Testis (tissue), 3 donors: ENCODE measurements around the gene CA10. TPM values are rescaled to one million over a fixed set of nuclear protein-coding genes. Genes with fewer than 3 reads are reported as not detected.

Experiments used
- DNase-seq: peaks from one replicate; pipeline ENCODE4 v3.0.0-alpha.2; 2019
- H3K27ac ChIP-seq, 2 donors: fragments of 200-600 bp; sonication (generic); one replicate each; pipeline ENCODE4 v1.5.1; 2019
- H3K27me3 ChIP-seq: fragments of 200-600 bp; sonication (generic); one replicate; pipeline ENCODE4 v1.5.1; 2019
- H3K36me3 ChIP-seq: fragments of 200-600 bp; sonication (generic); one replicate; pipeline ENCODE4 v1.5.1; 2017; ENCODE audit warnings: low read depth; ENCODE audit errors: missing control alignments
- H3K4me1 ChIP-seq: fragments of 200-600 bp; sonication (generic); one replicate; pipeline ENCODE4 v1.5.1; 2019
- H3K4me3 ChIP-seq, 2 donors: fragments of 200-600 bp; sonication (generic); one replicate each; pipeline ENCODE4 v1.5.1; 2017 to 2019
- H3K9me3 ChIP-seq: fragments of 200-600 bp; sonication (generic); one replicate; pipeline ENCODE4 v1.5.1; 2017
- POLR2A ChIP-seq: fragments of 450-650 bp; IDR thresholded peaks from one replicate; pipeline ENCODE4 v1.6.1; 2017; ENCODE audit warnings: antibody characterized with exemption, mild to moderate bottlenecking, moderate library complexity
- WGBS, 2 donors: methylation state at CpG; one replicate each; pipeline ENCODE4 v1.1.5; 2018; 5-methylcytosine and 5-hydroxymethylcytosine counted together
- intact Hi-C: fragments of 100-400 bp; cut with DNase I; formaldehyde crosslinking; loops from one replicate; pipeline ENCODE4 v1.15.1; 2023; ENCODE audit warnings: low total_unique reads
- polyA plus RNA-seq: library from polyadenylated mRNA; stranded (reverse); fragments of 350-450 nt; fragmentation: Illumina TruSeq; extraction: RNeasy Lipid Tissue Mini Kit (QIAGEN cat#74804); gene quantifications from one replicate; pipeline ENCODE4 v1.2.3, GENCODE V29; 2014; ENCODE audit warnings: low read depth, low replicate concordance; ENCODE audit not compliant: insufficient read depth
- total RNA-seq, 2 donors: library from RNA; depleted of rRNA; stranded (reverse); fragments of >200 nt; gene quantifications; one replicate each; pipeline ENCODE4 v1.2.3, GENCODE V29; 2016
- TF ChIP-seq, protein P1 (sequence below), 3 experiments: fragments of 450-650 bp in 2 of 3; fragments of 200-600 bp in 1 of 3; sonication (generic) in 1 of 3; IDR thresholded peaks; one replicate each; pipeline ENCODE4 v1.5.1; 2016 to 2019; ENCODE audit warnings: antibody characterized with exemption in 3 of 3, mild to moderate bottlenecking in 2 of 3, moderate library complexity in 1 of 3

Gene CA10
- total and polyA plus RNA-seq, 3 donors from 2014 or later, result 5.0 to 30.7 (median 5.3) TPM

GRCh38 chr17:51751072-51751471 lies 407.4 kb downstream of the CA10 start:
- TF ChIP-seq POLR2A, result no peak
- intact Hi-C loops, result no loop called here
- no peaks in the 10 kb centered on the region for H3K4me1 ChIP-seq
- no peak for DNase-seq
- H3K36me3 ChIP-seq, result no peaks in the 10 kb centered on the region
- H3K27ac ChIP-seq, result no peak overlapping the region
- WGBS, 2 donors, result 53 to 62% methylated on average over 1 of the region's 1 CpG
- no peaks in the 10 kb centered on the region for H3K9me3 ChIP-seq
- H3K27me3 ChIP-seq, result no peaks in the 10 kb centered on the region
- no peak overlapping the region for H3K4me3 ChIP-seq

GRCh38 chr17:51748749-51749604 lies 409.5 kb downstream of the CA10 start:
- Histone ChIP-seq H3K36me3 (no peaks in the 10 kb centered on the region), H3K27me3 (no peaks in the 10 kb centered on the region), H3K9me3 (no peaks in the 10 kb centered on the region), H3K27ac (no peak overlapping the region), H3K4me1 (no peaks in the 10 kb centered on the region), H3K4me3 (no peak overlapping the region)
- peak; percentile 73 for DNase-seq
- WGBS, 2 donors, result 64 to 86% methylated on average over 7 to 9 of the region's 9 CpGs
- intact Hi-C loops, result no loop called here
- TF ChIP-seq, protein P1, sequence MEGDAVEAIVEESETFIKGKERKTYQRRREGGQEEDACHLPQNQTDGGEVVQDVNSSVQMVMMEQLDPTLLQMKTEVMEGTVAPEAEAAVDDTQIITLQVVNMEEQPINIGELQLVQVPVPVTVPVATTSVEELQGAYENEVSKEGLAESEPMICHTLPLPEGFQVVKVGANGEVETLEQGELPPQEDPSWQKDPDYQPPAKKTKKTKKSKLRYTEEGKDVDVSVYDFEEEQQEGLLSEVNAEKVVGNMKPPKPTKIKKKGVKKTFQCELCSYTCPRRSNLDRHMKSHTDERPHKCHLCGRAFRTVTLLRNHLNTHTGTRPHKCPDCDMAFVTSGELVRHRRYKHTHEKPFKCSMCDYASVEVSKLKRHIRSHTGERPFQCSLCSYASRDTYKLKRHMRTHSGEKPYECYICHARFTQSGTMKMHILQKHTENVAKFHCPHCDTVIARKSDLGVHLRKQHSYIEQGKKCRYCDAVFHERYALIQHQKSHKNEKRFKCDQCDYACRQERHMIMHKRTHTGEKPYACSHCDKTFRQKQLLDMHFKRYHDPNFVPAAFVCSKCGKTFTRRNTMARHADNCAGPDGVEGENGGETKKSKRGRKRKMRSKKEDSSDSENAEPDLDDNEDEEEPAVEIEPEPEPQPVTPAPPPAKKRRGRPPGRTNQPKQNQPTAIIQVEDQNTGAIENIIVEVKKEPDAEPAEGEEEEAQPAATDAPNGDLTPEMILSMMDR (IDR thresholded peaks at IDR 0.05), result no peak
- TF ChIP-seq POLR2A, result no peak

DNA sequence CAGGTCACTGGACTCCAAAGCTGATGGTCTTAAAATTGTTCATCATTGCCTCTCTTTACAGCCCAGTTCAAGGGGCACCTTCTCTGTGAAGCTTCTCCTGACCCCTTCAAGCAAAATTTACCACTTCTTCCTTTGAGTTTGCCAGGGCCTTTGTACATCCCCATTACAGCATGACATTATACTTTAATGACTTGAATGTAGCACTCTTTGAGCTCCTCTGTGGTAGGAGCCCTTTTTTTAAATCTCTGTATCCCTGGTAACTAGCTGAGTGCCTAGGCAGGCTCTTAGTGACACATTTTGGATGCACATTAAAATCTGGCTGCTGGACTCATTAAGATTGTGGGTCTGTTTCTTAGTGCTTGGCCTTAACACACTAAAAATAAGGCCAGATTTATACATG lies 412.1 kb downstream of the CA10 start:
- Histone ChIP-seq H3K27me3 (no peaks in the 10 kb centered on the region), H3K4me1 (no peaks in the 10 kb centered on the region), H3K4me3 (no peak overlapping the region), H3K9me3 (no peaks in the 10 kb centered on the region), H3K27ac (no peak overlapping the region), H3K36me3 (no peaks in the 10 kb centered on the region)
- TF ChIP-seq, protein P1 (IDR thresholded peaks at IDR 0.05), result no peak
- intact Hi-C loops, result no loop called here
- no peak for DNase-seq

- WGBS, 2 donors, result 67 to 72% methylated on average over 2 of the region's 2 CpGs
- TF ChIP-seq POLR2A, result no peak
- TF ChIP-seq, protein P1 (IDR thresholded peaks at IDR 0.05), result no peak
- intact Hi-C loops, result no loop called here
- DNase-seq, result no peak
- H3K27me3 ChIP-seq, result no peaks in the 10 kb centered on the region
- no peak overlapping the region for H3K4me3 ChIP-seq
- H3K9me3 ChIP-seq, result no peaks in the 10 kb centered on the region
- H3K36me3 ChIP-seq, result no peaks in the 10 kb centered on the region
- H3K27ac ChIP-seq, result no peak overlapping the region
- H3K4me1 ChIP-seq, result no peaks in the 10 kb centered on the region
These were observed 412.5 kb downstream of the CA10 start for GRCh38 chr17:51745993-51746392.

GRCh38 chr17:51743477-51743876 lies 415.0 kb downstream of the CA10 start:
- DNase-seq, result no peak
- Histone ChIP-seq H3K4me3 (no peak overlapping the region), H3K9me3 (no peaks in the 10 kb centered on the region), H3K36me3 (no peaks in the 10 kb centered on the region), H3K4me1 (no peaks in the 10 kb centered on the region), H3K27me3 (no peaks in the 10 kb centered on the region), H3K27ac (no peak overlapping the region)
- TF ChIP-seq, protein P1 (IDR thresholded peaks at IDR 0.05), result no peak
- no peak for TF ChIP-seq POLR2A
- intact Hi-C loops, result no loop called here
- 85 to 89% methylated on average over 4 of the region's 4 CpGs for WGBS, 2 donors
